Nephron (organoid): ENCODE data around the gene ARNT2.

Experiments used
- H3K27ac Mint-ChIP-seq, 3 experiments: 2 replicates each; pipeline ENCODE4 v1.8.0; 2020; ENCODE audit warnings: mixed read lengths in 3 of 3, mild to moderate bottlenecking in 2 of 3, moderate library complexity in 1 of 3
- H3K27me3 Mint-ChIP-seq: 2 replicates; pipeline ENCODE4 v1.8.0; 2021; ENCODE audit warnings: low read depth, mild to moderate bottlenecking, moderate library complexity, mixed read lengths
- H3K36me3 Mint-ChIP-seq: 2 replicates; pipeline ENCODE4 v1.8.0; 2020; ENCODE audit warnings: low read depth, mixed read lengths
- H3K4me1 Mint-ChIP-seq: 2 replicates; pipeline ENCODE4 v1.8.0; 2020; ENCODE audit warnings: mixed read lengths
- H3K4me3 Mint-ChIP-seq, 3 experiments: 2 replicates each; pipeline ENCODE4 v1.8.0; 2020; ENCODE audit warnings: mild to moderate bottlenecking in 3 of 3, mixed read lengths in 3 of 3, moderate library complexity in 2 of 3
- H3K9me3 Mint-ChIP-seq: 2 replicates; pipeline ENCODE4 v1.8.0; 2020; ENCODE audit warnings: mixed read lengths
- TF ChIP-seq, protein P1 (sequence below), 3 experiments: fragments of 200-600 bp; sonication (generic); IDR thresholded peaks; one replicate each; pipeline ENCODE4 v1.5.0; 2021; ENCODE audit warnings: antibody characterized with exemption in 3 of 3; ENCODE audit not compliant: unreplicated experiment in 3 of 3

Gene ARNT2

DNA sequence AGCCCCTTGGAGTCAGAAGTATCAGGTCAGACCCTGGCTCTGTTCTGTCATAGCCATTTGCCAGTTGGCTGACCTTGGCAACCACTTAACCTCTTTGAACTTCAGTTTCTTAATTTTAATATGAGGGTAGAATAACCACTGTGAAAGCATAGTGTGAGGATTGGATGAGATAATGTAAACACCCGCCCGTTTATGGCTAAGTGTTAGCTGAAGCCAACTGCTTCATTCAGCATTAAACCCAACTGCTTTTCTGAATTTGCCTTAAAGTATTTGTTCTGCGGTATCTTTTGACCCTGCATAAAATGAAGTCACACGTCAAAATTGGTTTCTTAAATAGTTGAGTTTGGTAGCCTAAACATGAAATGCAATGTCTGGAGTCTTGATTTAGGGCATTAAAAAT, 169.4 kb downstream of the ARNT2 start:
- H3K27me3 Mint-ChIP-seq: peaks cover 3% of the 10 kb centered on the region
- H3K36me3 Mint-ChIP-seq: peaks cover 53% of the 10 kb centered on the region
- TF ChIP-seq, protein P1, sequence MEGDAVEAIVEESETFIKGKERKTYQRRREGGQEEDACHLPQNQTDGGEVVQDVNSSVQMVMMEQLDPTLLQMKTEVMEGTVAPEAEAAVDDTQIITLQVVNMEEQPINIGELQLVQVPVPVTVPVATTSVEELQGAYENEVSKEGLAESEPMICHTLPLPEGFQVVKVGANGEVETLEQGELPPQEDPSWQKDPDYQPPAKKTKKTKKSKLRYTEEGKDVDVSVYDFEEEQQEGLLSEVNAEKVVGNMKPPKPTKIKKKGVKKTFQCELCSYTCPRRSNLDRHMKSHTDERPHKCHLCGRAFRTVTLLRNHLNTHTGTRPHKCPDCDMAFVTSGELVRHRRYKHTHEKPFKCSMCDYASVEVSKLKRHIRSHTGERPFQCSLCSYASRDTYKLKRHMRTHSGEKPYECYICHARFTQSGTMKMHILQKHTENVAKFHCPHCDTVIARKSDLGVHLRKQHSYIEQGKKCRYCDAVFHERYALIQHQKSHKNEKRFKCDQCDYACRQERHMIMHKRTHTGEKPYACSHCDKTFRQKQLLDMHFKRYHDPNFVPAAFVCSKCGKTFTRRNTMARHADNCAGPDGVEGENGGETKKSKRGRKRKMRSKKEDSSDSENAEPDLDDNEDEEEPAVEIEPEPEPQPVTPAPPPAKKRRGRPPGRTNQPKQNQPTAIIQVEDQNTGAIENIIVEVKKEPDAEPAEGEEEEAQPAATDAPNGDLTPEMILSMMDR (IDR thresholded peaks at IDR 0.05; ENCODE audit: unreplicated experiment in 3 of 3): no peak
- peaks cover 4% of the 10 kb centered on the region for H3K4me1 Mint-ChIP-seq
- no peak overlapping the region for H3K27ac Mint-ChIP-seq
- no peak overlapping the region for H3K4me3 Mint-ChIP-seq
- H3K9me3 Mint-ChIP-seq: no peaks in the 10 kb centered on the region

DNA sequence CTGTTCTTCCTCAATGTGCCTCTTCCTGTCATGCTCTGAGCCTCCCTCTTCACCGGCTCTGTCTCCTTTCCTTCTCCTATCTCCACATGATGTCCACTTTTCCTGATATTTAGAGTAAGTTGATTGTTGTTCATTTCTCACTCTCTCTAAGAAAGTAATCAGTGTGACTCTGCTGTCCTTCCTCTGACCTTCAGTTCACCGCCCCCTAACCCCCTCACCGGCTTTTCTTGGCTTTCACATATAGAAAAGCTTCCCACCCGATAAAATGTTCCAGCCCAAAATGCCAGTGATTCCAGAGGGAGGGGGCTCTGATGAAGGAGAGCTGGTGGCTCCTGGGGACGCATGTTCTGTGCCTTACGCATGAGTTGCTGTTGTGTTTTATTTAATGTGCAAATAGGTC, 170.4 kb downstream of the ARNT2 start:
- TF ChIP-seq, protein P1 (IDR thresholded peaks at IDR 0.05; ENCODE audit: unreplicated experiment in 3 of 3): no peak
- H3K9me3 Mint-ChIP-seq: no peaks in the 10 kb centered on the region
- no peak overlapping the region for H3K4me3 Mint-ChIP-seq
- no peak overlapping the region for H3K27ac Mint-ChIP-seq
- H3K4me1 Mint-ChIP-seq: no peaks in the 10 kb centered on the region
- H3K36me3 Mint-ChIP-seq: peaks cover 53% of the 10 kb centered on the region
- peaks cover 3% of the 10 kb centered on the region for H3K27me3 Mint-ChIP-seq

GRCh38 chr15:80576519-80577090, 172.4 kb downstream of the ARNT2 start:
- Mint-ChIP-seq H3K36me3 (peaks cover 54% of the 10 kb centered on the region), H3K4me1 (no peaks in the 10 kb centered on the region), H3K27me3 (peaks cover 3% of the 10 kb centered on the region), H3K9me3 (no peaks in the 10 kb centered on the region), H3K4me3 (no peak overlapping the region), H3K27ac (no peak overlapping the region)
- TF ChIP-seq, protein P1 (IDR thresholded peaks at IDR 0.05; ENCODE audit: unreplicated experiment in 3 of 3): no peak

DNA sequence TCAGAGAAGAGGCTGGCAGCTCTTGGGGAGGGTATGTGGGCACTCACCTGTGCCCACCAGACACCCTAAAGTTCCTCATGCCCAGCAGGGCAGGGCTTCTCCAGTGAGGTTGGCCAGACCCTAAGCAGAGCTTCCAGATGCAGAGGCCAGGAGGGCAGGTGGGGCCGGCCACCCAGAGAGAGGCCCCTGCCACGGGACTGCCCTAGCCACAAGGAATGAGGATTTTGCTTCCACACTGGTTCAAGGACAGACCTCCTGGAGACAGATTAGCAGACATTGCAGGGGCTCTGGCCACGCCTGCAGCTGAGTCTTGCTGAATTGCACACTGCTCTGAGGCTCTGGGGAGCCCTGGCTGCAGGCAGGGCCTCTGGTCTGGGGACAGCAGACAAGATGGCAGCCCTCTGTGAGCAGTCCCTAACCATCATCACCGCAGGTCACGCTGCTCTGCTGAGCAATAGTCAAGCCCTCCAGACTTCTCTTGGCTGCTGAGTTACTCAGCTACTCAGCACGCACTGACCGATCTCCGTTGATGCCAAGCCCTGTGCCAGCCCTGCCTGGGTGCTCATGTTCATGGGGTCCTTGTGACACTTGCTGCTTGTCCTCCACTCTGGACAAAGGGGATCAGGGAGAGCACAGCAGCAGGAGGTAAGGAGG, 173.5 kb downstream of the ARNT2 start:
- peaks cover 49% of the 10 kb centered on the region for H3K36me3 Mint-ChIP-seq

DNA sequence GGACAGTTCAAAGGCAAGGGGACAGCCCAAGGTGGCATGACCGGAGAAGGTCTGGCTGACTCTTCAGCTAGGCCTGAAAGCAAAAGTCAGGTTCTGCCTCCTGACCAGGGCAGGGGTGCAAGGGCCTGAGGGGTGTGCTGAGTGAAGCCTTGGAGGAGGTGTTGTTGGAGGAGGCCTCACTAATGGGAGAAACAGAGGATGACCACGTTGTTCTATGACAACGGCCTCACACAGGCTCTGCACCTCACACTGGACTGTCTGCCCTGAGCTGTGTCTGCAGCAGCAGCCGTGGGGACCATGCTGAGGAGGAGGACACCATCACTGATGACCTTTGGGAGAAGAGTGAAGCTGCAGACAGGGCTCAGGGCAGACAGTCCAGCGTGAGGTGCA, 174.0 kb downstream of the ARNT2 start:
- no peak overlapping the region for H3K4me3 Mint-ChIP-seq
- no peaks in the 10 kb centered on the region for H3K9me3 Mint-ChIP-seq
- TF ChIP-seq, protein P1 (IDR thresholded peaks at IDR 0.05; ENCODE audit: unreplicated experiment in 3 of 3): no peak
- peaks cover 3% of the 10 kb centered on the region for H3K27me3 Mint-ChIP-seq
- no peak overlapping the region for H3K27ac Mint-ChIP-seq
- no peaks in the 10 kb centered on the region for H3K4me1 Mint-ChIP-seq
- H3K36me3 Mint-ChIP-seq: peaks cover 45% of the 10 kb centered on the region

More for the DNA sequence above, 173.5 kb downstream of the ARNT2 start:
- Mint-ChIP-seq H3K4me1 (no peaks in the 10 kb centered on the region), H3K4me3 (no peak overlapping the region), H3K9me3 (no peaks in the 10 kb centered on the region), H3K27me3 (peaks cover 3% of the 10 kb centered on the region), H3K27ac (no peak overlapping the region)
- TF ChIP-seq, protein P1 (IDR thresholded peaks at IDR 0.05; ENCODE audit: unreplicated experiment in 3 of 3): no peak

GRCh38 chr15:80578871-80579270, 174.7 kb downstream of the ARNT2 start:
- H3K27ac Mint-ChIP-seq: no peak overlapping the region
- peaks cover 3% of the 10 kb centered on the region for H3K27me3 Mint-ChIP-seq
- H3K36me3 Mint-ChIP-seq: peaks cover 42% of the 10 kb centered on the region
- no peaks in the 10 kb centered on the region for H3K9me3 Mint-ChIP-seq
- TF ChIP-seq, protein P1 (IDR thresholded peaks at IDR 0.05; ENCODE audit: unreplicated experiment in 3 of 3): no peak
- H3K4me1 Mint-ChIP-seq: no peaks in the 10 kb centered on the region
- no peak overlapping the region for H3K4me3 Mint-ChIP-seq
